DND-41 (cell line): Measurements from ENCODE around the gene RIMS3.

Experiments used
- ATAC-seq: fragments of 200-7000 bp; cut with Tn5 transposase; 3 replicates; pipeline ENCODE4 v1.9.1; 2021; ENCODE audit warnings: low read depth; ENCODE audit not compliant: insufficient read depth
- DNase-seq: peaks from one replicate; pipeline ENCODE4 v3.0.0-alpha.2; 2020
- H2AFZ ChIP-seq: 2 replicates; pipeline ENCODE4 v1.6.0; 2012; ENCODE audit warnings: low read depth, low read length
- H3K27ac ChIP-seq: 2 replicates; pipeline ENCODE4 v1.5.1; 2012; ENCODE audit warnings: low read length, inconsistent platforms
- H3K27me3 ChIP-seq: fragments of 200-600 bp; sonication (generic); 2 replicates; pipeline ENCODE4 v1.6.0; 2012; ENCODE audit warnings: low read length, mild to moderate bottlenecking, inconsistent platforms; ENCODE audit not compliant: insufficient read depth, poor library complexity
- H3K36me3 ChIP-seq: 2 replicates; pipeline ENCODE4 v1.5.1; 2012; ENCODE audit warnings: low read length, inconsistent platforms; ENCODE audit not compliant: insufficient read depth
- H3K4me1 ChIP-seq: 2 replicates; pipeline ENCODE4 v1.5.1; 2012; ENCODE audit warnings: mild to moderate bottlenecking, low read length; ENCODE audit not compliant: insufficient read depth
- H3K4me2 ChIP-seq: 2 replicates; pipeline ENCODE4 v1.6.0; 2012; ENCODE audit warnings: mild to moderate bottlenecking, moderate library complexity, low read length, inconsistent platforms; ENCODE audit not compliant: insufficient read depth
- H3K4me3 ChIP-seq, 2 experiments: fragments of 200-600 bp in 1 of 2; shearing (Covaris generic) in 1 of 2; 2 replicates each; pipeline ENCODE4 v1.5.1; 2012 to 2016; ENCODE audit warnings: inconsistent platforms in 2 of 2, low read length in 2 of 2, mild to moderate bottlenecking in 2 of 2, low read depth in 1 of 2, moderate library complexity in 1 of 2
- H3K79me2 ChIP-seq: 2 replicates; pipeline ENCODE4 v1.6.0; 2012; ENCODE audit warnings: low read length, inconsistent platforms; ENCODE audit not compliant: insufficient read depth
- H3K9ac ChIP-seq: 2 replicates; pipeline ENCODE4 v1.6.0; 2012; ENCODE audit warnings: low read depth, mild to moderate bottlenecking, inconsistent platforms, low read length, moderate library complexity
- H3K9me3 ChIP-seq: 2 replicates; pipeline ENCODE4 v1.5.1; 2012; ENCODE audit warnings: low read length, moderate library complexity, mild to moderate bottlenecking, inconsistent platforms; ENCODE audit not compliant: insufficient read depth, severe bottlenecking
- H4K20me1 ChIP-seq: 2 replicates; pipeline ENCODE4 v1.6.0; 2012; ENCODE audit warnings: low read length; ENCODE audit not compliant: insufficient read depth
- EZH2 ChIP-seq: IDR thresholded peaks from 3 replicates; pipeline ENCODE4 v1.6.1; 2012; ENCODE audit warnings: borderline replicate concordance, low read depth, mild to moderate bottlenecking, moderate library complexity, low read length, inconsistent platforms; ENCODE audit not compliant: severe bottlenecking
- TF ChIP-seq, protein P1 (sequence below): IDR thresholded peaks from 2 replicates; pipeline ENCODE4 v1.5.1; 2012; ENCODE audit warnings: borderline replicate concordance, low read length, moderate library complexity, mild to moderate bottlenecking; ENCODE audit not compliant: poor library complexity, severe bottlenecking; ENCODE audit errors: extremely low read depth

RIMS3 gene

DNA sequence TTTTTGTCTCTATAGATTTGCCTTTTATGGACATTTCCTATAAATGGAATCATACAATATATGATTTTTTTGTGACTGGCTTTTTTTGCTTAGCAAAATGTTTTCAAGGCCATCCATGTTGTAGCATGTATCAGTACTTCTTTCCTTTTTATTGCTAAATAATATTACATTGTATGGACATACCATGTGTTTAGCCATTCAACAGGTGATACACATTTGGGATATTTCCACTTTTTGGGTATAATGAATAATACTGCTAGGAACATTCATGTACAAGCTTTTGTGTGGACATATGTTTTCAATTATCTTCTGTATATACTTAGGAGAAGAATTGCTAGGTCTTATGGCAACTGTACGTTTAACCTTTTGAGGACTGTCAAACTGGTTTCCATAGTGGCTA lies 47.4 kb downstream of the RIMS3 start:
- Histone ChIP-seq H3K4me2 (no peak overlapping the region), H3K36me3 (no peaks in the 10 kb centered on the region), H4K20me1 (no peaks in the 10 kb centered on the region), H3K4me3 (no peak overlapping the region), H2AFZ (no peak overlapping the region), H3K9me3 (no peaks in the 10 kb centered on the region), H3K27me3 (no peaks in the 10 kb centered on the region), H3K4me1 (no peaks in the 10 kb centered on the region), H3K27ac (no peak overlapping the region), H3K79me2 (no peaks in the 10 kb centered on the region), H3K9ac (no peak overlapping the region)
- ATAC-seq (no peak), DNase-seq (no peak)
- no peak for TF ChIP-seq EZH2
- TF ChIP-seq, protein P1, sequence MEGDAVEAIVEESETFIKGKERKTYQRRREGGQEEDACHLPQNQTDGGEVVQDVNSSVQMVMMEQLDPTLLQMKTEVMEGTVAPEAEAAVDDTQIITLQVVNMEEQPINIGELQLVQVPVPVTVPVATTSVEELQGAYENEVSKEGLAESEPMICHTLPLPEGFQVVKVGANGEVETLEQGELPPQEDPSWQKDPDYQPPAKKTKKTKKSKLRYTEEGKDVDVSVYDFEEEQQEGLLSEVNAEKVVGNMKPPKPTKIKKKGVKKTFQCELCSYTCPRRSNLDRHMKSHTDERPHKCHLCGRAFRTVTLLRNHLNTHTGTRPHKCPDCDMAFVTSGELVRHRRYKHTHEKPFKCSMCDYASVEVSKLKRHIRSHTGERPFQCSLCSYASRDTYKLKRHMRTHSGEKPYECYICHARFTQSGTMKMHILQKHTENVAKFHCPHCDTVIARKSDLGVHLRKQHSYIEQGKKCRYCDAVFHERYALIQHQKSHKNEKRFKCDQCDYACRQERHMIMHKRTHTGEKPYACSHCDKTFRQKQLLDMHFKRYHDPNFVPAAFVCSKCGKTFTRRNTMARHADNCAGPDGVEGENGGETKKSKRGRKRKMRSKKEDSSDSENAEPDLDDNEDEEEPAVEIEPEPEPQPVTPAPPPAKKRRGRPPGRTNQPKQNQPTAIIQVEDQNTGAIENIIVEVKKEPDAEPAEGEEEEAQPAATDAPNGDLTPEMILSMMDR: no peak

DNA sequence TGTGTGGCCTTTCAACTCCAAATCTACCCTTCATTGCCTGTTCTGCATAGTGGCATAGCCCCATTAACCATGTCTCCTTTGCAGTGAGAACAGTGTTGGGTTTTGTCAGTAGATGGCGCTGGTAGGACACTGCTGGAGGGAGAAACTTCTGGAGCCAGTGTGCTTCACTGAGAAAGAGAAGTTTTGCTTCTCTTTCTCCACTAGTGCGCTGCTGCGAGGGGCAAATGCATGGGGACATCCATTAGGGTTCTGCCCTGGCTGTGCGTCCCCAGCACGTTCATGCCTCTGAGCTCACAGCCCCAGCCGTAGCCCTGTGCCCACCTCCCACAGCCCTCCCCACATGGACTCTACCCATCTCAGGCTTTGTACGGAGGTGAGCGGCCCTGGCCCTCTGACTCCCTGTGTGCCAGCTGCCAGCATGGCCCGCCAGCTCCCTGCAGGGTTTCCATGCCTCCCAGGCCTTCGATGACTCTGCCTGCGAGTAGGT lies 53.1 kb downstream of the RIMS3 start:
- Histone ChIP-seq H3K9me3 (no peaks in the 10 kb centered on the region), H3K36me3 (no peaks in the 10 kb centered on the region), H2AFZ (no peak overlapping the region), H3K4me1 (no peaks in the 10 kb centered on the region), H3K27ac (no peak overlapping the region), H3K4me3 (no peak overlapping the region), H3K9ac (no peak overlapping the region), H3K79me2 (no peaks in the 10 kb centered on the region), H4K20me1 (no peaks in the 10 kb centered on the region), H3K27me3 (no peaks in the 10 kb centered on the region), H3K4me2 (no peak overlapping the region)
- ATAC-seq: peak; percentile 97
- TF ChIP-seq, protein P1: peak; percentile 95
- no peak for TF ChIP-seq EZH2
- peak; percentile 73 for DNase-seq

DNA sequence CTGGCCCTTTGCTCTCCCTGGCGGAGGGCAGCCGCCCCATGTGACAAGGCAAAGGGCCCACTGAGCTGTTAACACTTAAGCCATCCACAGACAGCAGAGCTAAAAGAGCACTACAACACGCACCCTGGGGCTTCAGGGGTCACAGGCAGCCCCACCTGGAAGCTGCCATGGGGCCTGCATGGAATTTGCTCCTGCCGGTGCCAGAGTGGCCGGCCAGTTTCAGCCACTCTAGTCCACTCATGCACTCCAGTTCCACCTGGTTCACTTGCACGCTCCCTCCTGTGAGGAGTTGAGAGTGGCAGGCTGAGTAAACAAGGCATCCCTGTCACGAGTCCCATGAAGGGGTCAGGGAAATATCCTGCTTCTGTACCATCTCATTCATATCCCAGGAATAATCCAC lies 55.3 kb downstream of the RIMS3 start:
- DNase-seq: no peak
- H3K9ac ChIP-seq: no peak overlapping the region
- no peaks in the 10 kb centered on the region for H4K20me1 ChIP-seq
- no peak overlapping the region for H2AFZ ChIP-seq
- no peak overlapping the region for H3K27ac ChIP-seq
- ATAC-seq: no peak
- H3K4me1 ChIP-seq: no peaks in the 10 kb centered on the region
- H3K36me3 ChIP-seq: no peaks in the 10 kb centered on the region
- H3K4me2 ChIP-seq: no peak overlapping the region
- H3K4me3 ChIP-seq: no peak overlapping the region
- H3K79me2 ChIP-seq: no peaks in the 10 kb centered on the region
- TF ChIP-seq, protein P1: no peak
- no peak for TF ChIP-seq EZH2
- no peaks in the 10 kb centered on the region for H3K27me3 ChIP-seq
- H3K9me3 ChIP-seq: no peaks in the 10 kb centered on the region

DNA sequence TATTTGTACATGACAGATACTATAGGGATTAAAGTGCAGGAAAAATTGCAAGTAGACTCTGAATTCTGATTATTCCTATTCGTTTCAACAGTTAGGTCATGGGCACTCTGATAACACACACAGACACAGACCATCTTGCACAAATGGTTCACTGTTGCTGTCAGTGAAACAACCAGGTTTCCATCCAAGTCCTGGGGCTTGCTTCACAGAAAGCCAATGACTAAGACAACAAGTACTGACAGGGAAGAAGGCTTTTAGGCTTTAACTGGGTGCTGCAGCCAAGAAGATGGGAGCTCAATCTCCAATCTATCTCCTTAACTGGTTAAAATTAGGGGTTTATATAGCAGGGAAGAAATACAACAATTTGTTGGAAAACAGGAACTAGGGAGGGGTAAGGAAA lies 57.6 kb downstream of the RIMS3 start:
- no peak overlapping the region for H3K4me3 ChIP-seq
- no peak for ATAC-seq
- H3K27me3 ChIP-seq: no peaks in the 10 kb centered on the region
- H3K4me1 ChIP-seq: no peaks in the 10 kb centered on the region
- H3K4me2 ChIP-seq: no peak overlapping the region
- no peaks in the 10 kb centered on the region for H4K20me1 ChIP-seq
- no peak overlapping the region for H3K27ac ChIP-seq
- H3K36me3 ChIP-seq: no peaks in the 10 kb centered on the region
- no peak overlapping the region for H3K9ac ChIP-seq
- H3K9me3 ChIP-seq: no peaks in the 10 kb centered on the region
- no peak for DNase-seq
- H2AFZ ChIP-seq: no peak overlapping the region
- no peaks in the 10 kb centered on the region for H3K79me2 ChIP-seq
- TF ChIP-seq, protein P1: no peak
- no peak for TF ChIP-seq EZH2
